Neuron (in vitro differentiated cells): ENCODE measurements around the gene KRTAP10-9.
"Not testable (repeated sequence)": the region's sequence is repeated elsewhere in the genome, so short reads cannot be mapped to it uniquely, and the experiment has no call there.

Source experiments
- H2AFZ ChIP-seq: one replicate; pipeline ENCODE4 v1.6.1; 2013; ENCODE audit warnings: low read depth, mild to moderate bottlenecking, inconsistent platforms, low read length, moderate library complexity
- H3K27me3 ChIP-seq: one replicate; pipeline ENCODE4 v1.6.1; 2013; ENCODE audit warnings: low read length; ENCODE audit not compliant: insufficient read depth
- H3K36me3 ChIP-seq: one replicate; pipeline ENCODE4 v1.6.1; 2013; ENCODE audit warnings: low read length; ENCODE audit not compliant: insufficient read depth
- H3K4me1 ChIP-seq: one replicate; pipeline ENCODE4 v1.6.1; 2013; ENCODE audit warnings: low read length; ENCODE audit not compliant: insufficient read depth
- H3K4me3 ChIP-seq: 2 replicates; pipeline ENCODE4 v1.5.1; 2013; ENCODE audit warnings: mild to moderate bottlenecking, low read length, moderate library complexity
- H3K9me3 ChIP-seq: one replicate; pipeline ENCODE4 v1.6.1; 2013; ENCODE audit warnings: low read length

Gene KRTAP10-9

GRCh38 chr21:44628707-44629391 lies 2.0 kb downstream of the KRTAP10-9 start:
- Histone ChIP-seq H2AFZ (no peak overlapping the region), H3K4me3 (no peak overlapping the region), H3K27me3 (no peaks in the 10 kb centered on the region), H3K9me3 (peaks cover 2% of the 10 kb centered on the region), H3K36me3 (no peaks in the 10 kb centered on the region), H3K4me1 (no peaks in the 10 kb centered on the region)

GRCh38 chr21:44630440-44630839 lies 3.5 kb downstream of the KRTAP10-9 start:
- no peak overlapping the region for H3K4me3 ChIP-seq
- peaks cover 2% of the 10 kb centered on the region for H3K9me3 ChIP-seq
- H3K27me3 ChIP-seq = no peaks in the 10 kb centered on the region
- H3K4me1 ChIP-seq = no peaks in the 10 kb centered on the region
- no peaks in the 10 kb centered on the region for H3K36me3 ChIP-seq
- no peak overlapping the region for H2AFZ ChIP-seq

- Histone ChIP-seq H2AFZ (no peak overlapping the region), H3K4me1 (peaks cover 4% of the 10 kb centered on the region), H3K9me3 (peaks cover 2% of the 10 kb centered on the region), H3K36me3 (no peaks in the 10 kb centered on the region), H3K27me3 (no peaks in the 10 kb centered on the region), H3K4me3 (no peak overlapping the region)
Measured at GRCh38 chr21:44632067-44632466, 5.2 kb downstream of the KRTAP10-9 start.

- Histone ChIP-seq H3K4me1 (peaks cover 10% of the 10 kb centered on the region), H3K36me3 (no peaks in the 10 kb centered on the region), H3K4me3 (no peak overlapping the region), H3K27me3 (no peaks in the 10 kb centered on the region), H3K9me3 (peaks cover 3% of the 10 kb centered on the region), H2AFZ (no peak overlapping the region)
Measured at GRCh38 chr21:44636209-44637017, 9.5 kb downstream of the KRTAP10-9 start.

- H3K4me3 ChIP-seq = no peak within 1 kb of the TSS
- no peaks in the 10 kb centered on the region for H3K36me3 ChIP-seq
- no peak within 1 kb of the TSS for H2AFZ ChIP-seq
- H3K27me3 ChIP-seq = no peaks in the 10 kb centered on the region
- H3K9me3 ChIP-seq = peaks cover 3% of the 10 kb centered on the region
- H3K4me1 ChIP-seq = peaks cover 10% of the 10 kb centered on the region
Measured at GRCh38 chr21:44637018-44637850, 10.3 kb downstream of the KRTAP10-9 start, which contains the start of gene KRTAP10-10. Gene KRTAP10-10 (plus strand): TSS chr21:44637356. CDS start chr21:44637418, 62 bp downstream.

- not testable (repeated sequence) for H3K27me3 ChIP-seq, H3K36me3 ChIP-seq, H3K9me3 ChIP-seq, H2AFZ ChIP-seq, H3K4me3 ChIP-seq
- H3K4me1 ChIP-seq = peaks cover 10% of the 10 kb centered on the region
Measured at GRCh38 chr21:44637851-44638348, 11.0 kb downstream of the KRTAP10-9 start.

GRCh38 chr21:44638506-44639330 lies 11.8 kb downstream of the KRTAP10-9 start:
- H3K4me1 ChIP-seq = peaks cover 10% of the 10 kb centered on the region
- not testable (repeated sequence) for H3K4me3 ChIP-seq, H3K9me3 ChIP-seq, H2AFZ ChIP-seq, H3K36me3 ChIP-seq, H3K27me3 ChIP-seq

GRCh38 chr21:44639331-44639655 lies 12.4 kb downstream of the KRTAP10-9 start:
- H3K4me1 ChIP-seq = peaks cover 10% of the 10 kb centered on the region
- H3K9me3 ChIP-seq = peaks cover 3% of the 10 kb centered on the region
- no peak overlapping the region for H3K4me3 ChIP-seq
- no peak overlapping the region for H2AFZ ChIP-seq
- H3K36me3 ChIP-seq = no peaks in the 10 kb centered on the region
- no peaks in the 10 kb centered on the region for H3K27me3 ChIP-seq

- H3K27me3 ChIP-seq = no peaks in the 10 kb centered on the region
- H3K4me3 ChIP-seq = no peak overlapping the region
- peaks cover 10% of the 10 kb centered on the region for H3K4me1 ChIP-seq
- peaks cover 3% of the 10 kb centered on the region for H3K9me3 ChIP-seq
- no peak overlapping the region for H2AFZ ChIP-seq
- H3K36me3 ChIP-seq = no peaks in the 10 kb centered on the region
Measured at GRCh38 chr21:44640761-44641160, 13.9 kb downstream of the KRTAP10-9 start.

- Histone ChIP-seq H3K9me3 (peaks cover 3% of the 10 kb centered on the region), H3K36me3 (no peaks in the 10 kb centered on the region), H3K4me3 (no peak overlapping the region), H3K27me3 (peaks cover 13% of the 10 kb centered on the region), H2AFZ (no peak overlapping the region), H3K4me1 (no peaks in the 10 kb centered on the region)
Measured at GRCh38 chr21:44643741-44644310, 16.9 kb downstream of the KRTAP10-9 start.

- Histone ChIP-seq H3K4me3 (no peak overlapping the region), H3K27me3 (peaks cover 13% of the 10 kb centered on the region), H2AFZ (no peak overlapping the region), H3K9me3 (peaks cover 3% of the 10 kb centered on the region), H3K36me3 (no peaks in the 10 kb centered on the region), H3K4me1 (no peaks in the 10 kb centered on the region)
Measured at GRCh38 chr21:44644878-44645277, 18.0 kb downstream of the KRTAP10-9 start.
